GM12801 (cell line): ENCODE data around the gene THNSL1.

Source experiments
- TF ChIP-seq, protein P1 (sequence below): IDR thresholded peaks from one replicate; pipeline ENCODE4 v1.5.1; 2011; ENCODE audit warnings: control low read depth; ENCODE audit not compliant: insufficient read length; ENCODE audit errors: extremely low read depth

Gene THNSL1

DNA sequence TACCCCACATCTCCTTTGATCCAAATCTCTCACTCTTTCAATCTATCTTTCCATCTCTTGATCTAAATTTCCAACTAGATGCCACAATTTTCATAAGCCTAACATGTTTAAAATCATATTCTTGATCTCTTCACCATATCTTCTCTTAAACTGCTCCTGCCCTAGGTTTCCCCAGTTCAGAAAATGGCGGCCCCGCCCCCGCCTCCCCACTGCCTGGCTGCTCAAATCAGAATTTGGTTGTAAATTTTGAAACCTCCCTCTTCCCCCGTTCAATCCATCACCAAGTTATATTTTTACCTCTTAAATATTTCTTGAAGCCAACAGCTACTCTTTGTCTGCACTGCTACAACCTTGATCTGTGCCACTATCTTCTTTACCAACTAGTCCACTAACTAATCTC, 36.7 kb upstream of the THNSL1 start:
- TF ChIP-seq, protein P1, sequence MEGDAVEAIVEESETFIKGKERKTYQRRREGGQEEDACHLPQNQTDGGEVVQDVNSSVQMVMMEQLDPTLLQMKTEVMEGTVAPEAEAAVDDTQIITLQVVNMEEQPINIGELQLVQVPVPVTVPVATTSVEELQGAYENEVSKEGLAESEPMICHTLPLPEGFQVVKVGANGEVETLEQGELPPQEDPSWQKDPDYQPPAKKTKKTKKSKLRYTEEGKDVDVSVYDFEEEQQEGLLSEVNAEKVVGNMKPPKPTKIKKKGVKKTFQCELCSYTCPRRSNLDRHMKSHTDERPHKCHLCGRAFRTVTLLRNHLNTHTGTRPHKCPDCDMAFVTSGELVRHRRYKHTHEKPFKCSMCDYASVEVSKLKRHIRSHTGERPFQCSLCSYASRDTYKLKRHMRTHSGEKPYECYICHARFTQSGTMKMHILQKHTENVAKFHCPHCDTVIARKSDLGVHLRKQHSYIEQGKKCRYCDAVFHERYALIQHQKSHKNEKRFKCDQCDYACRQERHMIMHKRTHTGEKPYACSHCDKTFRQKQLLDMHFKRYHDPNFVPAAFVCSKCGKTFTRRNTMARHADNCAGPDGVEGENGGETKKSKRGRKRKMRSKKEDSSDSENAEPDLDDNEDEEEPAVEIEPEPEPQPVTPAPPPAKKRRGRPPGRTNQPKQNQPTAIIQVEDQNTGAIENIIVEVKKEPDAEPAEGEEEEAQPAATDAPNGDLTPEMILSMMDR: no peak

DNA sequence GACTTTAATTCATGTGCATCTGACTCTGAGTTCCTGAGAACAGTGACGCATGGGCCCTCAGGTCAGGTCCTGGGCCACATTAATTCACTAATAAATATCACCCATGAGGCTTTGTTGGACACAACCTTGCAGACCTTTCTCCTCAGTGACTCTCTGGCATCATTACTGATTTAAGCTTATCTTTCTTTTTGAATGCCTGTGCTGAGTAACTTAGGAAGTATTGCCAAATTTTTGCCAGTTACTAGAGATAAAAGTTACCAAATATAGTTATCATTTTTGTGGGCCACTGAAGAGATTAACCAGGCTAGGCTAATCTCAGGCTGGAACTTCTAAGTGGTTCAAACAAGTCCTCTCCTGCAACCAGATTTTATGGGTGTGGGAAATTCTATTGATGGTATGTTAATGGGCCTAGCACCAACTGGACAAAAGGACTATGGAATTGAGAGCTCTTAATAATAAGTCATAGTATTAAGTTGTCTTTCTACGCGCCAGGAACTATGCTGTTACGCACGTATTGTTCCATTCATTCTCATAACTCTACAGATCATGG, 35.2 kb upstream of the THNSL1 start:
- TF ChIP-seq, protein P1: no peak

DNA sequence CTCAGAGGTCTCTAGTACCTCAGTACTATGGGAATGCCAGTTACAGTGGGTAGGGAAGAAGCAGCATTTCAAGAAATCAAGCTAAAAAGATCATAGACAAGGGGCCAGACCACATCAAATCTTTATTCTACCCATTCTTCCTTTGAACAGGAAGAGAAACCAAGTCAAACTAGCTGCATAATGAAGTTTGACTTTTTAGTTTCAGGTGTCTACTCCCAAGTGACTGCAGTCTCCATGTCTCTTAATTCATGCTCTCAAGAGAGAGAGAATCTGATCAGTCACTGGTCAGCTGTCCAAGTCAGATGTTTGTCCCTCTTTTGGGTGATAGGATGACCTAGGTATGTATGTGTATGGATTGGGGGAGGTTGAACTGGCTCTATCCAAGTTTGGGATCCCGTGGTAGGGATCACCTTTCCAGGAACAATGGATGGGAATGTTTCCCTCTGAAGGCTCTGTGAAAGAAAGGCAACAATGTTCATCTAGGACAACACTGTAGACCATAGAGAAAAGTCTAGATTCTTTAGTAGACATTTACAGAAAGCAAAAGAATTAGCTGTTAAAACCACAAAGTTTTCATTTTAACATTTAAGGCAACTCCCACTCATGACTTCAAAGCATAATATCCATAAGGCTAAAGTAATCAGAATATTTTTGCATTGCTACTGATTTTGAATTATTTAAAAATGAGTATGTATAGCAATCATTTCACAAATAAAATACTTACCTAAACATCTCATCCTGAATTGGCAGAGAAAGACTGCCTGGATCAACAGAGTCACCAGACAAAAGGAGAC, 33.9 kb upstream of the THNSL1 start:
- TF ChIP-seq, protein P1: no peak

DNA sequence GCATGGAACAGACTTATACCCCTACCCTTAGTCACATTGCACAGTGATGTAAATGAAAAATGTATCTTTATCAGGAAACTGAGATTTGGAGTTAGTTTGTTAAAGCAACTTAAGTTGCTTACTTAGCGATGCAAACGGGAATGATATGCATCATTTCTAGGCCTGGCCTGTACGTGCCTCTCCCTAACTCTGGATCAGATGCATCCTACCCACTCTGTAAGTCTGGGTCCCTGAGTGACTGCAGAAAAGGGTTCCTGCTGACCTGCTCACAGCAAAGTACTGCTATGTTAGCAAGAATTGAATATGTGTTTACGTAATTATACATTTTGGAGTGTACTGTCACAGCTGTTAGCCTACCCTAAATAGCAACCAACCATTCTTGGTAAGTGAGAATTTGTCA, 33.3 kb upstream of the THNSL1 start:
- TF ChIP-seq, protein P1: no peak

DNA sequence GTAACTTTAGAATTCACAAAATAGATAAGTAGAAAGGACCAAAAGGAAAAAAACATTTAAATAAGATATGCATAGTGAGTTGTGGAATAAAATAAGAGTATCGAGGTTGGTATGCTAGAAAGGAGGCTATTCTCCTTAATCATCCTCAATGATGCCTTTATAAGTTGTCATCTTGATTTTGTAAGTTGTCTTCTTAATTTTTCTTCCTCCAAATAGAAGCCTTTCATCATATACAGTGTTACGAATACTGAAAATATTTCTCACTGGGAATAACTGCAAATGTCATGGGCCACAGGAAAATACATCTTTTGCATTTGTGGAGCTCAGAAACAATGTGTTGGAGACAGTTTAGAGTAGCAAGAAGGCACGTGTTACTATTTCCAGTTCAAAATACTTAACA, 32.5 kb upstream of the THNSL1 start:
- TF ChIP-seq, protein P1: no peak

DNA sequence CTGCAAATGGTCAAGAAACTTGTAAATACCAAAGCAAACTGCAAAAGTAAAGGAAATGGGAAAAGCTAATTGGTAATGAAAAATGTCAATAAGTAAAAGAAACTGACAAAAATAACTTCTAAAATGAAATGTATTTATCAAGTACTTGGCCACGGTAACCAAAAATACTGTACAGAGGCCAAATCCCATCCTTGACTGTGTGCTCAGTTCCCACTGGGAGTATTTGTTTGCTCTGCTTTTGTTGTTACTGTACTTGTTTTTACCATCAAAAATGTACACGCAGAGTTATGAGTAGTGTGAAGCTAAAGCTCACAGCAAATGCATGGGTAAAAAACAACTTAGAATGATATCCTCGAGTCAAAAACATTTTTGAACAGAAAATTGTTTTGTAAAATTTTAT, 31.5 kb upstream of the THNSL1 start:
- TF ChIP-seq, protein P1: no peak

DNA sequence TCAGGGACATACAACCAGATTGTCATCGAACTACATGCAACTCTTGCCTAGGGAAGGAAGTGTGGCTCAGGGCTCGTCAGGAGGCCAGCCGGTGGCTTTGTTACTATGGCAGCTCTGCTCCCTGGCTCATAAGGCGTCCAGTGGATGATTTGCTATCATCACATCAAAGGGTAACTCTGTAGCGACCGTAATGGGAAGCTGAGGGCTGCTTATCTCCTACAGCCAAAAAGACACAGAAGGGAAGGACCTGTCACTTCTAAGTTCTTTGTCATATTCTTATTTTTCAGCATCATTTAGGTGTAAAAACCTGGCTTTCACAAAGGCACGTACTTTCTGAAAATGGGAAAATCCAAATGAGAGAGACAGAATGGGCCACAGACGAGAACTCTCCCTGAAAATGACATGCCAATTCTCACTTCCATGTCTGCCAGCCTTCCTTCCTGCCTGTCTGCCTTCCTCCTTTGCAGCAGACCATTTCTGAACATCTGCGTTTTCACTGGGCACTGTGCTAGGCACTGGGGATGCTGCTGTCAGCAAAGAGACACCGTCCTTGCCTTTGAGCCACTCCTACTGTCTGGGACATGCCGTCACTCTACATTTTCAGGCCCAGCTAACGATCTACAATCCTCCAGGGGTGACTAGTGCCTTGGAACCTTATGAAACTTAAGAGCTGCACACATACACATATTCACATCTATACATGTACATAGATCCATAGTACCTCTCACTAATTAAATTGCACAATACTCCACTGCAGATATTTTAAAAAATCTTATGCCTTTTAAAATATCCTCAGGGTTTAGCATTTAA, 27.4 kb upstream of the THNSL1 start:
- TF ChIP-seq, protein P1: no peak
